PC-3 (cell line): ENCODE measurements around the gene TSHZ2. TPM values are rescaled to one million over a fixed set of nuclear protein-coding genes. Genes with fewer than 3 reads are reported as not detected.

Experiments used
- ATAC-seq: fragments of 200-7000 bp; cut with Tn5 transposase; 2 replicates; pipeline ENCODE4 v1.9.1; 2020; ENCODE audit warnings: mild to moderate bottlenecking, moderate library complexity
- BruUV-seq: library from RNA; stranded (reverse); fragments of 400-500 nt; replicated peaks from 2 replicates; lab custom pipeline; 2021; lab: Mats Ljungman, UMichigan
- CTCF ChIA-PET: fragments of 300-600 bp; sonication (Branson Sonifier 250); formaldehyde crosslinking; loops from one replicate; lab custom pipeline; 2022; ENCODE audit warnings: antibody characterized with exemption; lab: Charles Lee
- POLR2A ChIA-PET: fragments of 300-600 bp; sonication (Branson Sonifier 250); formaldehyde crosslinking; loops from one replicate; lab custom pipeline; 2022; ENCODE audit warnings: antibody characterized with exemption; ENCODE audit not compliant: unreplicated experiment; lab: Charles Lee
- DNase-seq: peaks from one replicate; pipeline ENCODE4 v3.0.0-alpha.2; 2015
- H2AFZ ChIP-seq: fragments of 300-600 bp; sonication (generic); 2 replicates; pipeline ENCODE4 v1.6.0; 2016; ENCODE audit warnings: antibody characterized with exemption, low read length
- H3F3A ChIP-seq: fragments of 300-600 bp; sonication (generic); one replicate; pipeline ENCODE4 v1.6.0; 2017; ENCODE audit warnings: antibody characterized with exemption, low read length, control low read depth, mild to moderate bottlenecking; ENCODE audit not compliant: unreplicated experiment
- H3K27ac ChIP-seq: fragments of 300-600 bp; sonication (generic); 2 replicates; pipeline ENCODE4 v1.5.1; 2016; ENCODE audit warnings: mild to moderate bottlenecking, low read length
- H3K27me3 ChIP-seq: fragments of 300-600 bp; sonication (generic); 2 replicates; pipeline ENCODE4 v1.6.1; 2016; ENCODE audit warnings: low read length, mixed read lengths
- H3K36me3 ChIP-seq: fragments of 300-600 bp; sonication (generic); 2 replicates; pipeline ENCODE4 v1.6.1; 2016; ENCODE audit warnings: low read depth, mixed run types, low read length, mixed read lengths
- H3K4me1 ChIP-seq: fragments of 300-600 bp; sonication (generic); 2 replicates; pipeline ENCODE4 v1.5.1; 2016; ENCODE audit warnings: low read length; ENCODE audit not compliant: insufficient read depth
- H3K4me2 ChIP-seq: fragments of 300-600 bp; sonication (generic); 2 replicates; pipeline ENCODE4 v1.6.0; 2016; ENCODE audit warnings: low read length
- H3K4me3 ChIP-seq: fragments of 300-600 bp; sonication (generic); 2 replicates; pipeline ENCODE4 v1.5.1; 2016; ENCODE audit warnings: mild to moderate bottlenecking, low read length, mixed read lengths
- H3K79me2 ChIP-seq: fragments of 300-600 bp; sonication (generic); 2 replicates; pipeline ENCODE4 v1.6.1; 2017; ENCODE audit warnings: low read length, mixed read lengths
- H3K9ac ChIP-seq: fragments of 300-600 bp; sonication (generic); 2 replicates; pipeline ENCODE4 v1.6.0; 2016; ENCODE audit warnings: mild to moderate bottlenecking, low read length
- H3K9me2 ChIP-seq: fragments of 300-600 bp; sonication (generic); replicated peaks from 2 replicates; pipeline ENCODE4 v1.6.1; 2016; ENCODE audit warnings: mixed run types, low read length, mixed read lengths
- H3K9me3 ChIP-seq: fragments of 300-600 bp; sonication (generic); 2 replicates; pipeline ENCODE4 v1.6.1; 2016; ENCODE audit warnings: low read length, mixed read lengths
- H4K20me1 ChIP-seq: fragments of 300-600 bp; sonication (generic); 2 replicates; pipeline ENCODE4 v1.6.1; 2016; ENCODE audit warnings: low read length, mixed read lengths
- CTCF ChIP-seq: fragments of 300-600 bp; sonication (generic); conservative IDR thresholded peaks from 2 replicates; pipeline ENCODE4 v1.5.1; 2017; ENCODE audit warnings: antibody characterized with exemption, low read depth, mild to moderate bottlenecking, low read length
- EZH2 ChIP-seq: fragments of 300-600 bp; sonication (generic); IDR thresholded peaks from one replicate; pipeline ENCODE4 v1.6.1; 2017; ENCODE audit warnings: antibody characterized with exemption, mild to moderate bottlenecking, low read length; ENCODE audit not compliant: unreplicated experiment
- EZH2phosphoT487 ChIP-seq: fragments of 300-600 bp; sonication (generic); IDR thresholded peaks from 2 replicates; pipeline ENCODE4 v1.6.1; 2018; ENCODE audit warnings: mild to moderate bottlenecking, antibody characterized with exemption, low read length, borderline replicate concordance
- intact Hi-C: fragments of 100-400 bp; cut with micrococcal nuclease; formaldehyde crosslinking; loops from 2 replicates; pipeline ENCODE4 v1.9.0; 2023
- total RNA-seq: library from RNA; depleted of rRNA; stranded (reverse); fragments of >200 nt; gene quantifications from 2 replicates; pipeline ENCODE4 v1.2.3, GENCODE V29; 2014

Gene TSHZ2
- total RNA-seq, 1 experiment from 2014 or later, result not detected

GRCh38 chr20:53077373-53078205 is 105.4 kb downstream of the TSHZ2 start:
- H3K9me2 ChIP-seq, result no peaks in the 10 kb centered on the region
- no peaks in the 10 kb centered on the region for H3K36me3 ChIP-seq
- no peaks in the 10 kb centered on the region for H3K27me3 ChIP-seq
- no peak overlapping the region for H2AFZ ChIP-seq
- H3K9ac ChIP-seq, result no peak overlapping the region
- BruUV-seq, result no TSS peak
- no peak for ATAC-seq
- H3K4me2 ChIP-seq, result no peak overlapping the region
- ChIA-PET POLR2A (no interaction called here), CTCF (no interaction called here)
- peak; percentile 17 for DNase-seq
- peaks cover 4% of the 10 kb centered on the region; the same call in 1 of the 2 replicates for H3K4me1 ChIP-seq
- no peak overlapping the region for H3K27ac ChIP-seq
- H4K20me1 ChIP-seq, result no peaks in the 10 kb centered on the region
- H3F3A ChIP-seq, result no peaks in the 10 kb centered on the region
- intact Hi-C loops, result no loop called here
- TF ChIP-seq EZH2, result no peak
- TF ChIP-seq EZH2phosphoT487, result no peak
- H3K79me2 ChIP-seq, result no peaks in the 10 kb centered on the region
- H3K9me3 ChIP-seq, result peaks cover 5% of the 10 kb centered on the region; the same call in 1 of the 2 replicates
- H3K4me3 ChIP-seq, result no peak overlapping the region

- peaks cover 4% of the 10 kb centered on the region; the same call in 1 of the 2 replicates for H3K4me1 ChIP-seq
- ATAC-seq, result no peak
- no peaks in the 10 kb centered on the region for H3K9me2 ChIP-seq
- H3K4me3 ChIP-seq, result no peak overlapping the region
- H3F3A ChIP-seq, result no peaks in the 10 kb centered on the region
- H3K4me2 ChIP-seq, result no peak overlapping the region
- H3K9ac ChIP-seq, result no peak overlapping the region
- CTCF ChIA-PET, result no interaction called here
- H2AFZ ChIP-seq, result no peak overlapping the region
- H3K27ac ChIP-seq, result no peak overlapping the region
- no TSS peak for BruUV-seq
- no peaks in the 10 kb centered on the region for H3K79me2 ChIP-seq
- H4K20me1 ChIP-seq, result no peaks in the 10 kb centered on the region
- intact Hi-C loops, result no loop called here
- H3K36me3 ChIP-seq, result no peaks in the 10 kb centered on the region
- no peak for DNase-seq
- H3K27me3 ChIP-seq, result peaks cover 5% of the 10 kb centered on the region; the same call in 1 of the 2 replicates
- TF ChIP-seq CTCF (no peak), EZH2phosphoT487 (no peak), EZH2 (no peak)
- POLR2A ChIA-PET, result no interaction called here
- H3K9me3 ChIP-seq, result peaks cover 5% of the 10 kb centered on the region; the same call in 1 of the 2 replicates
Measured at GRCh38 chr20:53078761-53079160, 106.6 kb downstream of the TSHZ2 start.

- Histone ChIP-seq H2AFZ (no peak overlapping the region), H3K4me1 (peaks cover 4% of the 10 kb centered on the region; the same call in 1 of the 2 replicates), H3K4me3 (no peak overlapping the region), H3K27me3 (peaks cover 5% of the 10 kb centered on the region; the same call in 1 of the 2 replicates), H3K27ac (no peak overlapping the region), H3K36me3 (no peaks in the 10 kb centered on the region), H3K4me2 (no peak overlapping the region), H3K9ac (no peak overlapping the region), H4K20me1 (no peaks in the 10 kb centered on the region), H3K9me2 (no peaks in the 10 kb centered on the region), H3K79me2 (no peaks in the 10 kb centered on the region), H3F3A (no peaks in the 10 kb centered on the region), H3K9me3 (peaks cover 5% of the 10 kb centered on the region; the same call in 1 of the 2 replicates)
- ChIA-PET CTCF (no interaction called here), POLR2A (no interaction called here)
- ATAC-seq, result no peak
- no TSS peak for BruUV-seq
- TF ChIP-seq EZH2phosphoT487 (no peak), CTCF (no peak), EZH2 (no peak)
- intact Hi-C loops, result no loop called here
- DNase-seq, result no peak
Measured at GRCh38 chr20:53079261-53079691, 107.1 kb downstream of the TSHZ2 start.
